Chondrocyte (in vitro differentiated cells): Measurements from ENCODE around the gene HOXA6. TPM values are rescaled to one million over a fixed set of nuclear protein-coding genes. Genes with fewer than 3 reads are reported as not detected.

Experiments used
- DNase-seq: peaks from one replicate; pipeline ENCODE4 v3.0.0; 2021; ENCODE audit warnings: mixed read lengths, low spot score
- H3K27ac Mint-ChIP-seq: one replicate; pipeline ENCODE4 v1.8.0; 2021; ENCODE audit warnings: mild to moderate bottlenecking, moderate library complexity, mixed read lengths; ENCODE audit not compliant: unreplicated experiment
- H3K27me3 Mint-ChIP-seq: 2 replicates; pipeline ENCODE4 v1.8.0; 2021; ENCODE audit warnings: low read depth, mixed read lengths
- H3K36me3 Mint-ChIP-seq: 2 replicates; pipeline ENCODE4 v1.8.0; 2021; ENCODE audit warnings: low read depth, mixed read lengths
- H3K4me1 Mint-ChIP-seq: 2 replicates; pipeline ENCODE4 v1.8.0; 2021; ENCODE audit warnings: low read depth, mild to moderate bottlenecking, mixed read lengths
- H3K4me3 Mint-ChIP-seq: one replicate; pipeline ENCODE4 v1.8.0; 2021; ENCODE audit warnings: mild to moderate bottlenecking, moderate library complexity, mixed read lengths; ENCODE audit not compliant: unreplicated experiment
- H3K9me3 Mint-ChIP-seq: 2 replicates; pipeline ENCODE4 v1.8.0; 2021; ENCODE audit warnings: low read depth, mixed read lengths
- CTCF ChIP-seq: fragments of 200-600 bp; sonication (generic); IDR thresholded peaks from 2 replicates; pipeline ENCODE4 v1.5.0; 2021; ENCODE audit warnings: antibody characterized with exemption, mild to moderate bottlenecking, moderate library complexity
- total RNA-seq: library from RNA; stranded (reverse); gene quantifications from 3 replicates; pipeline ENCODE4 v1.2.1, GENCODE V29; 2021

HOXA6 gene
- total RNA-seq, 1 donor from 2014 or later, result not detected

- TF ChIP-seq CTCF, result no peak
- H3K9me3 Mint-ChIP-seq, result no peaks in the 10 kb centered on the region
- H3K27me3 Mint-ChIP-seq, result peaks cover 39% of the 10 kb centered on the region
- peaks cover 84% of the 10 kb centered on the region for H3K4me1 Mint-ChIP-seq
- no peak for DNase-seq
- peaks cover 18% of the 10 kb centered on the region for H3K36me3 Mint-ChIP-seq
- peak overlapping the region; percentile 96 for H3K4me3 Mint-ChIP-seq
- peak overlapping the region; percentile 99 for H3K27ac Mint-ChIP-seq
These were observed 43.1 kb downstream of the HOXA6 start for GRCh38 chr7:27104341-27105058.

GRCh38 chr7:27103489-27104226 is 43.9 kb downstream of the HOXA6 start:
- no peak for TF ChIP-seq CTCF
- H3K4me3 Mint-ChIP-seq, result peak overlapping the region; percentile 96
- peaks cover 17% of the 10 kb centered on the region for H3K36me3 Mint-ChIP-seq
- no peak for DNase-seq
- peak overlapping the region; percentile 99 for H3K27ac Mint-ChIP-seq
- peaks cover 40% of the 10 kb centered on the region for H3K27me3 Mint-ChIP-seq
- no peaks in the 10 kb centered on the region for H3K9me3 Mint-ChIP-seq
- peaks cover 90% of the 10 kb centered on the region for H3K4me1 Mint-ChIP-seq

- TF ChIP-seq CTCF, result no peak
- Mint-ChIP-seq H3K27ac (peak within 1 kb of the TSS; percentile 99), H3K36me3 (peaks cover 17% of the 10 kb centered on the region), H3K4me1 (peaks cover 86% of the 10 kb centered on the region), H3K27me3 (peaks cover 38% of the 10 kb centered on the region), H3K4me3 (peak within 1 kb of the TSS; percentile 96), H3K9me3 (no peaks in the 10 kb centered on the region)
- DNase-seq, result no peak
These were observed 44.8 kb downstream of the HOXA6 start, which contains the start of gene HOXA2 for GRCh38 chr7:27102581-27103442. Gene HOXA2 (minus strand): TSS chr7:27102683. CDS start chr7:27102500, 183 bp downstream.

GRCh38 chr7:27101957-27102580 is 45.5 kb downstream of the HOXA6 start:
- Mint-ChIP-seq H3K4me1 (peaks cover 85% of the 10 kb centered on the region), H3K4me3 (peak overlapping the region; percentile 96), H3K27me3 (peaks cover 38% of the 10 kb centered on the region), H3K36me3 (peaks cover 20% of the 10 kb centered on the region), H3K9me3 (no peaks in the 10 kb centered on the region), H3K27ac (peak overlapping the region; percentile 99)
- TF ChIP-seq CTCF, result no peak
- no peak for DNase-seq
